ENCODE data around the gene NFATC1.

Gene NFATC1

DNA sequence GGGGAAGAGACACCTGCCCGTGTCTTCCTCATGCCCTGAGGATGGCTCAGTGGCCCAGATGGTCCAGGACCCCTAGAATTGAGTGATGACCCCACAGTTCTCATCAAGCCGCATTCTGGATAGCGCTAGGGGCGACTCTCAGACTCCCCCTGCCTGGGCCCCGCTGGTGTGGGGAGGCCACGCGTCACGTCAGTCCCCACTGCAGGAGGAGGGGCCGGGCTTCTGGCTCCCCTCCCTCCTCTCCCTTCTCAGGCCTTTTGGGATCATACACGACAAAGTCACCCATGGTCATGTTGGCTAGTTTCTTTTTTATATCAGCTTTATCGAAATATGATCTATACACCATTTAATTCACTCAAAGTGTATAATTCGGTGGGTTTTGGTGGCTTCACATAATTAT, 61.5 kb downstream of the NFATC1 start:
- no peak for DNase-seq (ENCODE audit: low read depth in 2 of 2)

DNA sequence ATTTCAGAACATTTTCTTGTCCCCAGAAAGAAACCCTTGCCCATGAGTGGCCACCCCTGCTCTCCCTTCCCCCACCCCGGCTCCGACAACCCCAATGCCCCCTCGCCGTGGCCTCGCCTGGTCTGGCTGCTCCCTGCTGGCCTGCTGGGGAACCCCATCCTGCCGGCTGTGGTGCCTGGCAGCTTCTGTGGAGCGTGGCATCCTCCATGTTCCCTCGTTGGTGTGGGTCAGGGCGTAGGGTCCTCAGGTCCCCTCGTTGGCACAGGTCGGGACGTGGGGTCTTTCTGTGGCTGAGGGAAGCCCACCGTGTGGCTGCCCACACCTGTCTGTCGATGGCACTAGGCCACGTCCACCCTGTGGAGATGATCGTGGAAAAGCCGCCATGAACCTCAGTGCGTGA, 61.9 kb downstream of the NFATC1 start:
- DNase-seq (ENCODE audit: low read depth in 2 of 2), result no peak

GRCh38 chr18:79458131-79458838, 62.6 kb downstream of the NFATC1 start:
- DNase-seq (ENCODE audit: low read depth in 2 of 2), result no peak

- DNase-seq (ENCODE audit: low read depth in 2 of 2), result no peak
Observed at GRCh38 chr18:79458917-79459803, 63.4 kb downstream of the NFATC1 start.

- DNase-seq (ENCODE audit: low read depth in 2 of 2), result no peak
Observed at GRCh38 chr18:79459946-79460480, 64.3 kb downstream of the NFATC1 start.

GRCh38 chr18:79460481-79461300, 65.0 kb downstream of the NFATC1 start:
- DNase-seq (ENCODE audit: low read depth in 2 of 2), result no peak

- DNase-seq (ENCODE audit: low read depth in 2 of 2), result no peak
Observed at GRCh38 chr18:79461627-79462026, 65.9 kb downstream of the NFATC1 start.

GRCh38 chr18:79463424-79463960, 67.8 kb downstream of the NFATC1 start:
- DNase-seq (ENCODE audit: low read depth in 2 of 2), result no peak

- DNase-seq (ENCODE audit: low read depth in 2 of 2), result no peak
Observed at GRCh38 chr18:79465392-79465991, 69.8 kb downstream of the NFATC1 start.

GRCh38 chr18:79466591-79466990, 70.9 kb downstream of the NFATC1 start:
- no peak for DNase-seq (ENCODE audit: low read depth in 2 of 2)

GRCh38 chr18:79467126-79467525, 71.4 kb downstream of the NFATC1 start:
- DNase-seq (ENCODE audit: low read depth in 2 of 2), result no peak

DNA sequence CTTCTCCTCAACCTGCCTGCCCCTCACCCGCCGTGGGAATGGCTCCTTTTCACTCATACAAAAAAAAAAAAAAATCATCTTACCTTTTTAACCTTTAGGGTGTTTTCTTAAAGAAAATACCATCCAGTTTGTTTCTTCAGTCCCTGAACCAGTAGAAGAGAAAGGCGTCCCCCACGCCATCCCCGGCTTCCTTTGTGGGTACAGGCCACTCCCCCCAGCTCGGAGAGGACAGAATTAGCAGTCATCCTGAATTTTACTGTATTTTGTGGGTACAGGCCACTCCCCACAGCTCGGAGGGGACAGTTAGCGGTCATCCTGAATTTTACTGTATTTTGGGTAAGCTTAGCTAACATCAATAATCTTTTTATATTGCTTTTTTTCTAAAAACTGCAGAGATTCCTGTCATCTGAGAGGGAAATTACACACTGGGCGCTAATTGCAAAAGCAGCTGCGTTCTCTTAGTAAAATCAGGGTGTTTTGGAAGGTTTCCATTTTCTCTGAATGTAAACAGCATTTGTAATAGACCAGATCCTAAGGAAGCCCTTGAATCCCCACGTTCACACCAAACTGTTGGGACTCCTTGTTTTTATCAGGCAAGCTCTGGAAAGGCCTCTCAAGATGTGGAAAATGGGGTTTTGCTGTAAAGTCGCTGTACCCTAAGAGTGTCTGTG, 72.5 kb downstream of the NFATC1 start:
- no peak for DNase-seq (ENCODE audit: low read depth in 2 of 2)

GRCh38 chr18:79469309-79469708, 73.6 kb downstream of the NFATC1 start:
- no peak for DNase-seq (ENCODE audit: low read depth in 2 of 2)

GRCh38 chr18:79469751-79470505, 74.2 kb downstream of the NFATC1 start:
- DNase-seq (ENCODE audit: low read depth in 2 of 2), result no peak

- DNase-seq (ENCODE audit: low read depth in 2 of 2), result no peak
Observed at GRCh38 chr18:79470547-79470946, 74.8 kb downstream of the NFATC1 start.

GRCh38 chr18:79471046-79471445, 75.3 kb downstream of the NFATC1 start:
- DNase-seq (ENCODE audit: low read depth in 2 of 2), result no peak

DNA sequence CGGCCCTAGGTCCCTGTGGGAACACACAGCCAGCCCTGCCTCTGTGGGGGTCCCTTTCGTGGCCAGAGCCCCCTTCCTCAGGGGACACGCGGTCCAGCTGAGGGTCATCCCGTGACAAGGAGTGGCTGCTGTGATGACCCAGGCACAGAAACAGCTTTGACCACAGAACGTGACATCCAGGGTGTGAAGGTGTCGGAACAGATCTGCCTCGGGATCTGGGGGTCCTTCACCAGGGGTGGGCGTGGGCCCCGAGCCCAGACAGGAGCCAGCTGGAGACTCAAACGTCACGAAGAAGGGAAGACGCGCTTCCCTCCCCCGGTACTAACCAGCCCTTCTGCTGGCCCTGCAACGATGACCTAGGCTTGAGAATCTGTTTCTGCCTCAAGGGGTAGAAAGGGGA, 75.9 kb downstream of the NFATC1 start:
- DNase-seq (ENCODE audit: low read depth in 2 of 2), result no peak

DNA sequence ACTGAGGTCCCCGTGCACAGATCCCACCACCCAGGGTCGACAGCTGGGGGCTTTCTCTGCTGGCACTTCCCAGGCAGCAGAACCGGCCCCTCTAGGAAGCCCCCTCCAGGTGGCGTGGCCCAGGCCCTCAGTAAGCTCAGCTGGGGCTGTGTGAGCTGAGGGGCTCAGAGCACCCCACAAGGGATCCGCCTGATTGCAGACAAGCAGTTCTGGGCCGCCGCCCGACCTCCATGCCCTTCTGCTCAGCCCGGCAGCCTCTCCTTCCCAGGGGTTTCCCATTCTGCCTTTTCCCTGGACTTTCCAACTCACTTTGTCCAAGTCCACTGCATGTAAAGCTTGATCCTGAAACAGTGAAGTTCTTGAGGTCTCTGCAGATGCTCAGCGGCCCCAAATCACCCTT, 76.4 kb downstream of the NFATC1 start:
- DNase-seq (ENCODE audit: low read depth in 2 of 2), result no peak

DNA sequence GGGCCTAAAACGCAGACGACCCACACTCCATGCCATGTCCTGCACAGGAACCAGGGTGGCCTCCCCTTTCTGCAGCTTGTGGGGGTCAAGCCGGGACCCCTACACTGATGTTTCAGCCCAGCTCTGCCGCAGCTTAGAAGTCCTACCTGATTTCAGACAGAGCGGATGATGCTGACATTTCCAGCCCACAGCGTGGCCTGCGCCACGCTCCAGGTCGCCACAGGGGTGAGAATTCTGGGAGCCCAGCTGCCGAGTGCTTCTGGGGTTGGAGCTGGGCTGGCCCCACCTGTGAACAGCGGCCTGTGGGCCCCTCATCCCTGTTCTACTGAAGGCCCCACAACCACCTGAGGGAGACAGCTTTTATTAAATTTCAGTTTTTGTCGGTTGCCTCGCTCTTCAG, 77.2 kb downstream of the NFATC1 start:
- no peak for DNase-seq (ENCODE audit: low read depth in 2 of 2)
